A673 (cell line): ENCODE measurements around the gene RHOBTB3.

Experiments
- EZH2 ChIP-seq: fragments of 200-600 bp; sonication (generic); IDR thresholded peaks from 2 replicates; pipeline ENCODE4 v1.6.1; 2017; ENCODE audit warnings: borderline replicate concordance, low read depth, mild to moderate bottlenecking, mixed read lengths, antibody characterized with exemption, low read length; ENCODE audit not compliant: poor library complexity, severe bottlenecking
- TF ChIP-seq, protein P1 (sequence below): fragments of 300-800, 200-600 bp; sonication (generic); conservative IDR thresholded peaks from 2 replicates; pipeline ENCODE4 v1.5.1; 2017; ENCODE audit warnings: low read depth, mild to moderate bottlenecking, antibody characterized with exemption, low read length, moderate library complexity, mixed read lengths

DNA sequence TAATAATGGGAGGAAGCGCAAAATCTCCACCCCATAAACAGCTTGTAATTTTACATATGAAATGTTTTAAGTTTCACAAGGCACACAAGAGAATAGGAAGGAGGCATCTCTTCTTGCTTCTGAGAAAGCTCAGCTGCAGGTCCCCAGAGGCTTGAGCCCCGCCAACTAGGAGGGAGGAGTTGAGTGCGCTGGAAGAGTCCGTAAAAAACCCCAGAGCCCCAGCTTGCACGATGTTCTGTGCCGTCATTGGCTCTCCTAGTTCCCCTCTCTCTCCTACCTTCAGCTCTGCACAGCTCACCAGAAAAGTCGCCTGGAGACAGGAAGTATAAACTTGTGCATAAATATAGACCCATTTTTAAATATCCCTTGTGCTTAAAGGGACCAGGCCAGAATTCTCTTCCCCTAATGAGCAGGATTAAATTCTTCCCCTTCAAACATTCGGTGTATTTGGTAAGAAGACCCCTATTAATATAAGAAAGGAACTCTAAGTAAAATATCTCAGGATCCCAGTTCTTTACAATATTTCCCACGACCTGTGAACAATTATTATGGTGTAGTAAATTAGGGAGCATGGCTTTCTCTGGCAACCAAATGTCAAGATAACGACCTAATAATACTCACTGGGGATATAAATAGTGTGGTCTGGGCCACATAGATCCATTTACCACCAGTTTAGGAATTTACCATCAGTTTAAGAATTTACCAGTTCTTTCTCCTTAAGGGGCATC lies 77.7 kb downstream of the RHOBTB3 start:
- TF ChIP-seq, protein P1, sequence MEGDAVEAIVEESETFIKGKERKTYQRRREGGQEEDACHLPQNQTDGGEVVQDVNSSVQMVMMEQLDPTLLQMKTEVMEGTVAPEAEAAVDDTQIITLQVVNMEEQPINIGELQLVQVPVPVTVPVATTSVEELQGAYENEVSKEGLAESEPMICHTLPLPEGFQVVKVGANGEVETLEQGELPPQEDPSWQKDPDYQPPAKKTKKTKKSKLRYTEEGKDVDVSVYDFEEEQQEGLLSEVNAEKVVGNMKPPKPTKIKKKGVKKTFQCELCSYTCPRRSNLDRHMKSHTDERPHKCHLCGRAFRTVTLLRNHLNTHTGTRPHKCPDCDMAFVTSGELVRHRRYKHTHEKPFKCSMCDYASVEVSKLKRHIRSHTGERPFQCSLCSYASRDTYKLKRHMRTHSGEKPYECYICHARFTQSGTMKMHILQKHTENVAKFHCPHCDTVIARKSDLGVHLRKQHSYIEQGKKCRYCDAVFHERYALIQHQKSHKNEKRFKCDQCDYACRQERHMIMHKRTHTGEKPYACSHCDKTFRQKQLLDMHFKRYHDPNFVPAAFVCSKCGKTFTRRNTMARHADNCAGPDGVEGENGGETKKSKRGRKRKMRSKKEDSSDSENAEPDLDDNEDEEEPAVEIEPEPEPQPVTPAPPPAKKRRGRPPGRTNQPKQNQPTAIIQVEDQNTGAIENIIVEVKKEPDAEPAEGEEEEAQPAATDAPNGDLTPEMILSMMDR, result no peak
- TF ChIP-seq EZH2, result no peak
